ENCODE results near the gene HERC3.
A peak's percentile ranks its signal among the peaks of the same experiment; 100 is the strongest.

HERC3 gene

DNA sequence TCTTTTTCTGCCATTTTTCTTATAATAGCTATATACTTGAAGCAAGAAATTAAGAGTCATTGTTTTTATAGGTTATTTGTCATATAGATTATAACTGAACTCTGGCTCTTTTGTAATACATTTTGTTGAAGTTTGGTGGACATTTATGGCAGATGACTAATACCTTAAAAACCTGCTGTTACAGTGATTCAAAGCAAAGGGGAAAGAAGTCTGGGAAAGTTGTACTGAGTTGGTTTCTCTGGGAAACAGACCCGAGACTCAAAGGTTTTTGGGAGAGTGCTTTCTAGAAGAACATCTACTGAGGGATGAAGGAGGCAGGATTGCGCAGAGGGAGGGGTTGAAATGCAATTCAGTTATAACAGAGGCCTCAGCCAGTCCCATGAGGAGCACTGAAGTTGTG lies 69.5 kb downstream of the HERC3 start:
- DNase-seq: no peak

DNA sequence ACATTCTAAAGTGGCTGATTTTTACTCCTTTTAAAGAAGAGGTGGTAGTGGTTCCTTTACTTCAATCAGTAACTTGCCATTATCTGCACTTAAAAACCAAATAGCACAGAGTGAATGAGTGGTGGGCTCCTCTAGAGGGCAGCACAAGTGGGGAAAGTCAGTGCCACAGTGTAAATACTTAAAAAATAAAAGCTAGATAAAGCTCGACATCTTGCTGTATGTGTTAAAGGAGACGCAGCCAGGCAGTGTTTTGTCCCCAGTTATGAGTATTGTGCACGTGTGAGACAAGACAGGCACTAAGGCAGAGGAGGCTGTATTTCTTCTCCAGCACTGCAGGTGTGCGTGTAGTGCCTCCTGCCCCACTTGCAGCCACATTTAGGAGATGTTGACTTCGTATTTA lies 80.7 kb downstream of the HERC3 start:
- no peak for DNase-seq

DNA sequence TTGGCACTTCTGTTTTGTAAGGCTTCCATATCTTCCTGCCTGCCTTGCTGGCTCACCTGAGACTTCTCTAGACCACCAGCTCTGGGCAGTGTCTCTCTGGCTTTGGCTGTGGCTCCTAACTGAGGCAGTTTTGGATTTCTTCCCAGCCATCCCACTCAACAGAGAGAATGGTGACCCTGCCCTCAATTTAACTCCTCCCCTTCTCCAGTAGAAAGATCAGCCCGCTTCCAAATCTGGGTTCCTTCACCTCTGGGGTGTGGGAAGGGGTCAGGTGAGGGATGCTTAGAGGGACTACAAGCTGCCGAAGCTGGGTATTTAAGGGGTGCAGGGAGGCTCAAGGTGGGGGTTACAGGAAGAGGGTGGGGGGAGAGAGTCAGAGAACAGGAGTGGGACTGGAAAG lies 81.6 kb downstream of the HERC3 start:
- no peak for DNase-seq

DNA sequence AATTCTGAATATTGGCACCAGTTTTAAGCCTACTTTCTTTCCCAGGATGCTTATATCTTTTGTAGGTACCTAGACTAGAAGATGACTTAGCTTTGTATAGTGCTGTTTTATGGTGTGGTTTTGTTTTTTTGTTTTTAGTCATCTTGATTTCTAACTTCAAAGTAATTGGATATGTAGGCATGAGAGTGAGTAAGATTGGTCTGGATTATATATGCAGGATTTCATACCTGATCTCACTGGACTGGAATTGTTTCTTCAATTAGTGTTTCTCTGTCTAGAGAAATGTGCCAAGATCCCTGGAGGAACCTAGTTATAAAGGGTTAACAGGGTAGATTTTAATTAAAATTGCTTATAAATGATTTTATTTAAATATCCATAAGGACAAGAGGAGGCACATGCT lies 82.3 kb downstream of the HERC3 start:
- no peak for DNase-seq

DNA sequence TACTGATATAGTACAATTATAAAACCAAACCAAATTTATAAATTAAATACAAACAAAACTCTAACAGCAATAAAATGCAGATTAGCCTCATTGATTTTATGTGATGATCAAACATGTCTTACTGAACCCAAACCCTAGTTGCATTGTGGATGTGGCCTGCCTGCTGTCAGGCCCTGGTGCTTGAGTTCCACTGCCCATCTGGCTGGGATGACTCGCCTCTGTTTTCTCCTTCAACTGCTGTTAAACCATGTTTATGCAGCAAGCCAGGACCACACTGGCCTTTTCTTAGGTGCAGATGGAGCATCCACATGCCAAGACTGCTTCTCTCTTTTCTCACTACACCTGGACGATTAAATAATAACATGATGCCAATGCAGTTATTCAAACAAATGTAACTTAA lies 82.7 kb downstream of the HERC3 start:
- no peak for DNase-seq

DNA sequence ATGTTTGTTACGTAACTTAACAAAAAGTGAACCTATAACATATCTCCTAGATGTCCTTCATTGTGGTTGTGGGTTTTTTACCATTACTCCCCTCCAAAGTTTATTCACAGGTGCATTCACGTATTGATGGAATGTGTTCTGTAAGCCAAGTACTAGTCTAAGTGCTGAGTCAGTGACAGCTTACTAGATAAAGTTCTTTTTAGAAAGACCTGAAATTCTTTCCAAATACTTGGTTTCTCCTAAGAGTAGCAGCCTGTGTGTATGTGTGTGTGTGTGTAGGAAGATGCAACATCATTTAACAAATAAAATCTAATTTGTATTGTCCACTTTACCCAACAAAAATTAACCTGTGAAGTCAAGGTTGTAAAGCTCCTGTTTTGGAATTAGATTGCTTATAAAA lies 83.3 kb downstream of the HERC3 start:
- no peak for DNase-seq

DNA sequence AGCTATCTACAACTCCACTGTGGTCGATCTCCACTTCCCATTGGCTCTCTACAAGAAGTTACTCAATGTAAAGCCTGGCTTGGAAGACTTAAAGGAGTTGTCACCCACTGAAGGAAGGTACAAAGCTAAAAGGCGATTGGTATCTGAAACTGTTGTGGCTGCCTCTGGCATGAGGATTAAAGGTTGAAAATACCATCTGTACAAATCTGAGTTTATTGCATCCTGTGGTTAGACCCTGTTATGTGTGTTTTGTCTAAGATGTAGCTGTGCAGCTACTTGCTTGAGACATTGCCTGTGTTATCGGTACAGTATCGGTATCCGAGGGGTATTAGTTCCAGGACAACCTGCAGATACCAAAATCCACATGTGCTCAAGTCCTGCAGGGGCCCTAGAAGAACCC lies 88.9 kb downstream of the HERC3 start:
- DNase-seq: no peak

DNA sequence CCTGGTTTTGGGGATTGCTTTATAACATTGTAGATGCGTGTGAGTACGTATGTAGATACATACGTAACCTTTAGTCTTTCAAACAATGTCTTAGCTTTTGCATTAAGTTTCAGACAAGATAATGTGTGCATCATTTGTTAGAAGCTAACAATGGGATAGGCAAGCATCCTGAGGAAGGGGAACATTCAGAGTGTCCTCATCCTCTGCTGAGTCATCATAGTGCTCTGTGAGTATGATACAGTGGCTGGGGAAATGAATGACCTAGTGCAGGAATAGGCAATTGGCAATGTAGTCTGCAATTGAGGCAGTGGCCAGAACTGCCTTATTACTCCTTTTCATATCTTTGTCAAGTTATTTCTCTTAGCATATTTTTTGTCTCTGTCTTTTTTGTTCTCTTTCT lies 98.1 kb downstream of the HERC3 start:
- no peak for DNase-seq

DNA sequence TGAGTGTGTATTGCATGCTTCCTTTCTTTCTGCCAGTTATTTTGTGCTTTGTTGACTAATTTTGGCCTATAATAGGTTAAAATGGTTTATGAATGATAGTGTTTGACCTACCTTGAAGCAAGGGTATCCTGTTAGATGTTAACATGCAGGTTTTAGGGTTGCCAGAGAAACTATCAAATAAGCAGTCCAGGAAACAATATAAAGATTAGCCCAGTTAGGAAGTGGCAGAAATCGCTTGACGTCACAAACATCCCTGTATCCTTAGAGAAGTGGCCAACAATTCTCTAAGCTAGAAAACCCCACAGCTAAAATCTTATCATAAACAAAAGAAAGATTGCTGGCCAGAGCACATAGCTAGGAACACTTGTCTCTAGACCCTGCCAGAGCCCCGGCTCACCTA lies 101.5 kb downstream of the HERC3 start:
- DNase-seq: no peak

DNA sequence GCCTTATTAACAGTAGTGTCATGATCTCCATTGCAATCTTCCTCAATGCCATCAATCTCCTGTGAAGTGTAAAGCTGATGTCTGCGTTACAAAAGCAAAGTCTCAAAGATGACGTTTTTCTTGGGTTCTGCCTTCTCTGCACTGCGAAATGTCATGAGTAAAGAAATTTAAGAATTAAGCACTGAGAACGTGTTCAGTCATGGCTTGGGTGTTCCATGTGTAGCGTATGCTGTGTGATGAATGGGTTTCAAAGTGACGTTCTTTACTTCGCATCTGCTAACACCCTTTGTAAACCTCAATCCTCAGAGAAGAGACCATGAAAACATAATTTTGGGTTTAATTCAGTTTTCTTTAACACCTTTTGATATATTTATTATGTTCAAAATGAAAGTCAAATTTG lies 104.3 kb downstream of the HERC3 start:
- DNase-seq: no peak

DNA sequence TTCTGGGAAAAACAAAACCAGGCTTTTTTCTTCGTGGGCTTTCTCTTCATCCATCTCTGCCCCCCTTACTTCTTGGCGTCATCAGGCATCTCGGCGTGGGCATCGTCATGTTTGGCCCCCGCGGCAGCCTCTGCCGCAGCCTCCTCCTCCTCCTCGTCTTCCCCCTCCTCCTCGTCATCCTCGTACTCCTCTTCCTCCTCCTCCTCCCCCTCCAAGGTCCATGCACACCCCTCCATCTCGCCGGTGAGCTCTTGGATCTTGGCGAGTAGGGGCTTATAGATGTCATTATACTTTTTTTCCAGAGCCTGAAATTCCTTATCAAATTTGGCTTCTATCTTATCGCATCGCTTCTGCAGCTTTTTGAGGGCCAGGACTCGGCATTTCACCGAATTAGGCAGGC lies 104.9 kb downstream of the HERC3 start:
- no peak for DNase-seq

DNA sequence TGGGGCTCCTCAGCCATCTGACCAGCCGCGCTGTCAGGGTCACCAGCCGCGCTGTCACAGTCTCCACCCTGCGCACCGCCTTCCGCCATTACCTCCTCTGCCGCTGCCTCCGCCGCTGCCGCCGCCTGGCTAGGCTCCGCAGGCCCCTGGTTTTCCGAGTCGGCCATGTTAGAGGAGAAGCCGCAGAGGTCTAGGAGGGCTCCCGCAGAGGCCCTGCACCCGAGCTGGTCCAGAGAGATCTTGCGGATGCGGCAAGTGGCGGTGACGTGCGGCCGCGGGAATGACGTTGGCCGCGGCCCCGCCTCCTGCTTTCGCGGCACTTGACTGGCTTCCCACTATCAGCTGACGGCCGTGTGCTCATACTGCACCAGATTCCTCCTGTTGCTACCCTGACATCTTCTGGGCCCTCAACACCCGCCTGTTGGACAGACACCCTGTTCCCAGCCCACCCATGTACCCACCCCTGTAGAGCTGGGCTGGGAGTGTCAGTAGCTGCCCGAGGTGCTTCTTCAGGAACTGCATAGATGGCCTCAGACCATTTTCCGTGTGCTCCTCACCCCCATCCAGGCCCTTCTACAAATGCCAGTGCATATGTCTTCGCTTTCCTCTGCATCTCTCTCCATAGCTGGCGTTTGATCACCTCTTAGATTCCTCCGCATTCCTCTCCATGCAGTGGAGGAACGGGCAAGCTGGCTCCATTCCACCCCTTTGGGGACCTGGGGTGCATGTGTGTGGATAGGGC lies 105.5 kb downstream of the HERC3 start, which contains the start of gene NAP1L5:
Gene NAP1L5 (minus strand): TSS at position 242 of the 742 bp plus-strand sequence. CDS start 75 bp downstream, at position 167.
- peak; percentile 14 for DNase-seq

DNA sequence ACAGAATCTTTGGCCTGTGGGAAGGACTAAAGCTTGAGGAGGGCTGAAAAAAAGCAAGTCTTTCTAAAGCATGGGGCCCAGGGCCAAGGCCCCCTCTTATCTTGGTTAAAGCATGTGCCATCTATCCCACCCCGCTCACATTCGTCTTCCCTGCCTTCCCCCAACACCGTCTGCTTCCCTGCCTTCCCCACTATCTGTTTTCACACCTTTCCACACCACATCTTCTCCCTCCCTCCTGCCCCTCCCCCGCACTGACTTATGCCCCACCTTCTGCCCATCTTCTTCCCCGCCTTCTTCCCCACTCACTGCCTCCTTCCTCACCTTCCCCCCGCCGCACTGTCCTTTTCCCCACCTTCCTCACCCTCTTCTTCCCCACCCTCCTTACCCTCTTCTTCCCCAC lies 106.2 kb downstream of the HERC3 start:
- DNase-seq: no peak

DNA sequence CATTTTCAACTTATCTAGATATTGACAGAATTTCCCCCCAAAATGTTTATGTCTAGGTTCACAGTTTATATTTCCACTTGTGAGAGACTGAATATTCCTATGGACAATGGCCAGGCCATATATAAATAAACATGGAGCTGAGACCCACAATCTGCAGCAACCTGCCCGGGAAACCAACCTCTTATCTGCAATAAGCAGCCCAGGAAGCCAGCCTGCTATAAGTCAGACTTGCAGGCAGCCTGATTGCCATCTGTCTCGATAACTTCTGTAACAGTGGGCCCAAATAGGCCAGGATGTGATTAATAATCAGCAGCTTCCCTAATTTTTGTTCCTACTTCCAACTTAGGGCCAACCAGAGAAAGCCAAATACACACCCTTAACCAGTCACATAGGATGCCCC lies 110.5 kb downstream of the HERC3 start:
- no peak for DNase-seq

DNA sequence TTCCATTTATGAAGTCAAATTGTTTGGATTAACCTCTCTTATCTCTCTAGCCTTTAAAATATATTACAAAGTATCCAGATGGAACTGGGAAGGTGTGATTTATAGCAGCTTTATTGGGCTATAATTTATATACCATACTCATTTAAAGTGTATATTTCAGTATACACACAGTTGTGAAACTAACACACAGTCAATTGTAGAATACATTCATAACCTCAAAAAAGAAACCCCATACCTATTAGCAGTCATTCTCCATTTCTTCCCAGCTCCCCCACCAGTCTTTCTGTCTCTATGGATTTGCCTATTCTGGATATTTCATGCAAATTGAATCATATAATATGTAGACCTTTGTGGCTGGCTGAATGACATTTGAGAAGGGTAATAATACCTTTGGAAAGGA lies 112.9 kb downstream of the HERC3 start:
- no peak for DNase-seq

DNA sequence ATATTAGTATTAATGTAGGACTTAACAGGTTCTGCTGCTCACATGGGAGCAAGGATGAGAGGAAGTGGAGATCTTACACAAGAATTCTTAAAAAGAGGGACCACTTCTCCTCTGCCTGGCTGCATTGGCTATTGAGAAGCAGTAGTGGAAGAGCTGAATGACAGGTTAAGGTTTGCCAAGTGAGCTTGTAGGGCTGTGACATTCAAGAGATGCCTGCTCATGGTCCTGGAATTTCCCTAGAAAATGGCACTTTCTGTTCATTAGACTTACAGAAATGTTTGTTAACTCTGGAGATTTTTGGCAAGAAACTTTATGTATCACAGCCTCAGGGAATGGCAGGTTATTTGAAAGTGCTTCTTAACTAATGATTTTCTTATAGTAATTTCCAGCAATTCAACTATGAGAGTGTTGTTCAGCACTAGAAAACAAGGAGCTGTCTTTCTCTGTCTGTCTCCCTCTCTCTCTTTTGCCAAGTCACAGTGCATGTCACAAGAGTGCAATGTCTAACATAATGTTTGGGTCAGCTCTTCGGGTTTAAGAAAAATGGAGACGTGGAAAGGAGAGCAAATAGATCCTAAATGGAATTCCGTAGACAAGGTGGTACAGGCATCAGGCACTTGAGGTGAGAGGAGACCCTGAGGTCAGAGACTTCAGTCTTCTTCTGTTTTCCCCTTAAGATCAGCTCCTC lies 113.7 kb downstream of the HERC3 start:
- DNase-seq: no peak

DNA sequence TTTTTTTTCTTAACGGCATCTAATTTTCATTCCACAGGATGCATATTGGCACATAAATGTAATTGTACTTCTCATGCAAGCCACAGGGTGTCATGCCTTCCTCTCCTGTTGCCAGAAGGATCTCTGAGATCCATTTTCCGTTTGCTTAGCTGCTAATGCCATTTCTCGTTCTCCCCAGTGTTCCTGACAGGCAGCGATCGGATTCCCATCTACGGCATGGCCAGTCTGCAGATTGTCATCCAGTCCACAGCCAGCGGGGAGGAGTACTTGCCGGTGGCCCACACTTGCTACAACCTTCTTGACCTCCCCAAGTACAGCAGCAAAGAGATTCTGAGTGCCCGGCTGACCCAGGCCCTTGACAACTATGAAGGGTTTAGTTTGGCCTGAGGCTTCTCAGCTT lies 114.3 kb downstream of the HERC3 start:
- peak; percentile 47 for DNase-seq

DNA sequence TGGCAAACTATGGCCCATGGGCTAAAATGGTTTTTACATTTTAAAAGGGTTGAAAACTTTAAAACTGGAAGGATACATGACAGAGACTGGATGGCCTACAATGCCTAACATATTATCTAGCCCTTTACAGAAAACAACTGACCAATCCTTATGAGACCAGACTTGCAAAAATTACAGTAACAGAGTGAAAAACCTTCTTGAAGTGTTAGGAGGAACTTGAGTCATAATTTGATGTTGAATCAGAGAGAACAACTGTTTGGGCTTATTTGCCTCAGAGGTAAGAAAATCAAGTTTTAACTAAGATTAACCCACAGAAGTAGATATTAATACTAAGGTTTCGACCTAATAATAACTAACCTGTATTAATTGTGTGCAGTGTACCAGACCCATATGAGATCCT lies 117.7 kb downstream of the HERC3 start:
- no peak for DNase-seq

DNA sequence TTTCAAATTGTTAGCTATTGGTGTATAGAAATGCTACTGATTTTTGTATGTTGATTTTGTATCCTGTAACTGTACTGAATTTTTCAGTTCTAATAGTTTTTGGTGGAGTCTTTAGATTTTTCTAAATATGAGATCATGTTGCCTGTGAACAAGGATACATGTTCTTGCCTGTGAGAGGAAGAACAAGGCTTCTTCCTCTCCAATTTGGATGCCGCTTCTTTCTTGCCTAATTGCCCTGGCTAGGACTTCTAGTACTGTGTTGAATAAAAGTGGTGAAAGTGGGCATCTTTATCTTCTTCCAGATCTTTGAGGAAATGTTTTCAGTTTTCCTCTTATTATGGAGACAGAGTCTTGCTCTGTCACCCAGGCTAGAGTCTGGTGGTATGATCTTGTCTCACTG lies 121.5 kb downstream of the HERC3 start:
- no peak for DNase-seq

DNA sequence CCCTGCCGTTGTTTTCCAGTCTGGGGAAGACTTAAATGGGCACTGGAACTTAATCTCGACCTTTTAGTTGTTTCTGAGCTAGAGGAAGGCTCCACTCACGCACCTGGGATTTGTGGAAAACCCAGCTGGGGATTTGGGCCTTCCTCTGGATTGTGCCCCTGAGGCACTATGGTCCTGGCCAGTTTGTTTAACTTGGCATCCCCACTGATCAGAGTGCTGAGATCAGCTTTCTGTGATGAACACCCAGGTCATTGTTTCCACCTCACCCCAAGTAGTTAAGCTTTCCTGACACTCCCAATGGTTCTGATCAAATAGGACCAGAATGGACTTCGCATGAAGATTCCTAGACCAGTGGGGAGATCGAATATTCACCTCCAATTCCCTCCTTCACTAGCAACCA lies 125.8 kb downstream of the HERC3 start:
- DNase-seq: no peak

DNA sequence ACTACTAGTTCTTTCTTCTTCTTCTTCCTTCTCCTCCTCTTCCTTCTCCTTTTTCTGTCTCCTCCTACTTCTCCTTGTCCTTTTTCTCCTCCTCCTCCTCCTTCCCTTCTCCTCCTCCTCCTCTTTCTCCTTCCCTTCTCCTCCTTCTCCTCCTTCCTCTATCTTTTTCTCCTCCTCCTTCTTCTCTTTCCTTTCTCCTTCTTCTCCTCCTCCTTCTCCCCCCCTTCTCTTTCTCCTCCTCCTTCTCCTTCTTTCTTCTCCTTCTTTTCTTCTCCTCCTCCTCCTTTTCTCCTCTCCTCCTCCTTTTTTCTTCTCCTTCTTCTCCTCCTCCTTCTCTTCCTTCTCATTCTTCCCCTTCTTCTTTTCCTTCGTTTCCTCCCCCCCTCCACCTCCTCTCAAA lies 127.1 kb downstream of the HERC3 start:
- no peak for DNase-seq

DNA sequence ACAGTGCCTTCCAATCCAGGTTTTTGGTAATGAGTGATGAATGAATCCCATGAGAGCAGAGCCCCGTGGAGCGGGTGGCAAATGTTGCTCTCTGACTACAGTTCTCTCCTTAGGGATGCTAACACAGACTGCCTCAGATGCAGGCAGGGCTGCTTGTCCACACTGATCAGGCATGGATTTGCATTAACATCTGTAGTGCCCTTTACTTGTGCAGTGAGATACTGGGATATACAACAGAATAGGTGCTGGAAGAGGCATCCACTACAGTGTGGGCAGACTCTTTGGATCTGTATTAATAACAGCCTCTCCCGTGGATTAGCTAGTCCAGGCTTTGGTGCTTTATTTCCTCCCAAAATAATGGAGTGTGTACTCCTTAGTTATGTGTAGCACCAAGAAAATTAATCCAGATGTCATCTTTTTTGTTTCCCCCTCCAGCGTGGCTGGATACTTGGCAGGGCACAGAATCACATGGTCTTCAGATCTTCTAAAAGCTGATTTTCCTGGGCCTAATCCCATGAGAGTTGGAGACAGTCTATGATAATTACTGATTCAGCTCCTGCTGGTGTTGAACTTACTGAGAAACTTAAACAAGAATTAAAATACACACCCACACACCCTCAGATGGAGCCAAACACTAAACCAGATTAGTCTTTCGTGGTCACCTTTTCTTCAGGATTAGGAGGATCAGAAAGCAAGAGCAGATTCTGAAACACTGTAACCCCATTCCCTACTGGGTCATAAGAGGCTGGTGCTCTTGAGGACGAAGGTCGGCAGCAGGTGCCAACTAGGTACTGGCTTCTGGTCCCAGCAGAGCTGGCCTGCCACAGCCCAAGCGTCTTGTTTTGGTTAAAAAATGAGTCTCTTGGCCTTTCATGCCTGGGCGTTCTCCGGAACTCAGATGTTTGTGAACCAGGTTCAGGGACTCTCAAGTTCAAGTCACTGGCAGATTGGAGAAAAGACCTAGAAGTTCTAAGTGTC lies 128.5 kb downstream of the HERC3 start:
- no peak for DNase-seq

DNA sequence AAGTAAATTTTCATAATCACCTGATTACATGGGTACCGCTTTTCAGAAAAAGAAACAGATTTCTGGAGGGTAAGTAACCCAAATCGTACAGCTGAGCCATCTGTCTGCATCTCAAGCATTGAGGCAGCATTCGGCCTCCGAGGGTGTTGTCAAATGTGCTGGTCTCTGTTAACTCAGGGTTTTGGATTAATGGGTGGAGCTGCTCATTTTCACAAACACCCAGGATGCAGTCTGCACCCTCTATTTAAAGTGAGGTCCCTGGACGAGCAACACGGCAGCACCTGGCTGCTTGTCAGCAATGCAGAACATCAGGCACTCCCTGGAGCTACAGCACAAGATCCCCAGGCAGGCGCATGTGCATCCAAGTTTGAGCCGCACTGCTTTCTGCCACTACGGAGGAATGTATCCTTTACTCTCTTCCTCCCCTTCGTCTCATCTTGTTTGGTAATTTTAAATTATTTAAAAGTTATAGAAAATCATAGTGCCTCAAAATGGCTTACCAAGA lies 130.0 kb downstream of the HERC3 start:
- DNase-seq: no peak
